GM12875 (cell line): ENCODE results near the gene REV3L.
"Not testable (repeated sequence)": the region's sequence is repeated elsewhere in the genome, so short reads cannot be mapped to it uniquely, and the experiment has no call there.

Experiments
- H3K4me3 ChIP-seq: one replicate; pipeline ENCODE4 v1.5.1; 2011; ENCODE audit warnings: low read depth, low read length, control low read depth
- CTCF ChIP-seq: IDR thresholded peaks from 2 replicates; pipeline ENCODE4 v1.5.1; 2011; ENCODE audit warnings: low read depth, mild to moderate bottlenecking, control low read depth, inconsistent platforms, low read length, moderate library complexity, borderline replicate concordance; ENCODE audit not compliant: insufficient read depth

REV3L gene

GRCh38 chr6:111259089-111259831 is 223.8 kb downstream of the REV3L start:
- TF ChIP-seq CTCF: peak; percentile 91

GRCh38 chr6:111258615-111259088 is 224.4 kb downstream of the REV3L start:
- no peak for TF ChIP-seq CTCF
- H3K4me3 ChIP-seq: no peak overlapping the region

More at GRCh38 chr6:111259089-111259831, 223.8 kb downstream of the REV3L start:
- peak overlapping the region; percentile 65 for H3K4me3 ChIP-seq

- no peak for TF ChIP-seq CTCF
- no peak overlapping the region for H3K4me3 ChIP-seq
These were observed 225.0 kb downstream of the REV3L start for GRCh38 chr6:111258010-111258409.

- H3K4me3 ChIP-seq: no peak overlapping the region
- TF ChIP-seq CTCF: no peak
These were observed 226.4 kb downstream of the REV3L start for GRCh38 chr6:111256646-111257045.

GRCh38 chr6:111255838-111256237 is 227.2 kb downstream of the REV3L start:
- H3K4me3 ChIP-seq: not testable (repeated sequence)

- H3K4me3 ChIP-seq: no peak overlapping the region
- TF ChIP-seq CTCF: no peak
These were observed 228.2 kb downstream of the REV3L start for GRCh38 chr6:111254779-111255166.

- TF ChIP-seq CTCF: no peak
- no peak overlapping the region for H3K4me3 ChIP-seq
These were observed 228.8 kb downstream of the REV3L start for GRCh38 chr6:111254004-111254778.
